Spleen (tissue), 11 donors: ENCODE data around the gene EYS. TPM values are rescaled to one million over a fixed set of nuclear protein-coding genes. Genes with fewer than 3 reads are reported as not detected.

Source experiments
- DNase-seq: peaks from one replicate; pipeline ENCODE4 v3.0.0-alpha.2; 2020
- H3K27ac ChIP-seq, 8 donors: fragments of 200-600 bp; sonication (generic) in 7 of 8; 1 replicate in 4 of 8; 2 replicates in 4 of 8; pipeline versions ENCODE4 v1.5.0 to v1.8.0; 2016 to 2021; ENCODE audit warnings: inconsistent platforms in 4 of 8, mild to moderate bottlenecking in 4 of 8, moderate library complexity in 1 of 8
- H3K27me3 ChIP-seq, 7 donors: fragments of 200-600 bp; sonication (generic) in 6 of 7; replicated peaks in 1 of 7; 1 replicate in 4 of 7; 2 replicates in 3 of 7; pipeline versions ENCODE4 v1.5.0 to v1.8.0; 2016 to 2021; ENCODE audit warnings: inconsistent platforms in 3 of 7, mild to moderate bottlenecking in 1 of 7
- H3K36me3 ChIP-seq, 6 donors: fragments of 200-600 bp; sonication (generic) in 5 of 6; 1 replicate in 4 of 6; 2 replicates in 2 of 6; pipeline versions ENCODE4 v1.5.0 to v1.8.0; 2016 to 2021; ENCODE audit warnings: inconsistent platforms in 2 of 6
- H3K4me1 ChIP-seq, 6 donors: fragments of 200-600 bp; sonication (generic) in 5 of 6; 1 replicate in 3 of 6; 2 replicates in 3 of 6; pipeline versions ENCODE4 v1.5.0 to v1.8.0; 2016 to 2021; ENCODE audit warnings: inconsistent platforms in 3 of 6
- H3K4me3 ChIP-seq, 8 donors: fragments of 200-600 bp; sonication (generic) in 7 of 8; 1 replicate in 4 of 8; 2 replicates in 4 of 8; pipeline versions ENCODE4 v1.5.0 to v1.8.0; 2016 to 2021; ENCODE audit warnings: inconsistent platforms in 4 of 8, mild to moderate bottlenecking in 4 of 8, moderate library complexity in 2 of 8
- H3K9me3 ChIP-seq, 8 donors: fragments of 200-600 bp; sonication (generic) in 7 of 8; 1 replicate in 4 of 8; 2 replicates in 4 of 8; pipeline versions ENCODE4 v1.5.0 to v1.8.0; 2016 to 2021; ENCODE audit warnings: inconsistent platforms in 4 of 8
- POLR2A ChIP-seq, 3 donors: fragments of 450-650 bp; IDR thresholded peaks; one replicate each; pipeline ENCODE4 v1.5.1; 2017; ENCODE audit warnings: antibody characterized with exemption in 3 of 3, mild to moderate bottlenecking in 1 of 3
- POLR2AphosphoS5 ChIP-seq, 3 donors: sonication (generic); formaldehyde crosslinking; IDR thresholded peaks; one replicate each; pipeline ENCODE4 v1.5.1; 2017; ENCODE audit warnings: antibody characterized with exemption in 3 of 3
- WGBS, 5 donors: extraction: QIAGEN DNeasy Blood & Tissue Kit in 3 of 5; methylation state at CpG; one replicate each; pipeline versions ENCODE4 v1.1.5 to v1.1.7; 2013 to 2018; 5-methylcytosine and 5-hydroxymethylcytosine counted together
- intact Hi-C: fragments of 100-400 bp; cut with DNase I; formaldehyde crosslinking; loops from one replicate; pipeline ENCODE4 v1.15.0; 2023; ENCODE audit warnings: low total_unique reads
- polyA plus RNA-seq, 3 donors: library from polyadenylated mRNA; stranded (reverse); fragments of 200-250 nt; gene quantifications; one replicate each; pipeline ENCODE4 v1.2.1, GENCODE V29; 2013
- total RNA-seq, 7 donors: library from RNA; depleted of rRNA in 3 of 7; stranded (reverse); fragments of >200 nt in 3 of 7; fragmentation: NEBNext Ultra II Directional in 4 of 7; extraction: Animal tissue kit (Norgen Biotek cat#: 25700) in 4 of 7; gene quantifications; one replicate each; pipeline versions ENCODE4 v1.1.0 to v1.2.1, GENCODE V29; 2016 to 2021
- TF ChIP-seq, protein P1 (sequence below), 11 experiments: fragments of 200-600 bp in 7 of 11; fragments of 450-650 bp in 4 of 11; sonication (generic) in 4 of 11; IDR thresholded peaks in 8 of 11; conservative IDR thresholded peaks in 3 of 11; 1 replicate in 7 of 11; 2 replicates in 4 of 11; pipeline versions ENCODE4 v1.4.0 to v1.8.0; 2016 to 2021; ENCODE audit warnings: antibody characterized with exemption in 11 of 11, inconsistent platforms in 4 of 11, mild to moderate bottlenecking in 1 of 11
- donor health status: healthy with polysubstance abuse.
- donor health status: DM: no; HTN: no; CAD: no; lungs with moderate emphysema.
- donor health status: DM: no; HTN: no; CAD: no.
- donor health status: Bipolar disorder and iron deficiency.
- donor health status: healthy.
- donor health status: DM: no; HTN: no; CAD: no.
- donor health status: DM: yes; HTN: yes; CAD: no.

The EYS gene
- total and polyA plus RNA-seq, 10 donors = under 0.01 to 0.72 (median 0.28) TPM; not detected in 5

GRCh38 chr6:65449926-65450325 is 257.1 kb downstream of the EYS start:
- Histone ChIP-seq H3K4me3 (no peak overlapping the region), H3K27ac (no peak overlapping the region), H3K27me3 (no peaks in the 10 kb centered on the region), H3K4me1 (no peaks in the 10 kb centered on the region), H3K9me3 (peaks cover 0 to 19% (median 2%) of the 10 kb centered on the region in 8 donors), H3K36me3 (no peaks in the 10 kb centered on the region)
- DNase-seq = no peak
- intact Hi-C loops = no loop called here
- 57 to 72% (median 65%) methylated on average over 1 of the region's 1 CpG for WGBS, 5 donors
- TF ChIP-seq, protein P1, sequence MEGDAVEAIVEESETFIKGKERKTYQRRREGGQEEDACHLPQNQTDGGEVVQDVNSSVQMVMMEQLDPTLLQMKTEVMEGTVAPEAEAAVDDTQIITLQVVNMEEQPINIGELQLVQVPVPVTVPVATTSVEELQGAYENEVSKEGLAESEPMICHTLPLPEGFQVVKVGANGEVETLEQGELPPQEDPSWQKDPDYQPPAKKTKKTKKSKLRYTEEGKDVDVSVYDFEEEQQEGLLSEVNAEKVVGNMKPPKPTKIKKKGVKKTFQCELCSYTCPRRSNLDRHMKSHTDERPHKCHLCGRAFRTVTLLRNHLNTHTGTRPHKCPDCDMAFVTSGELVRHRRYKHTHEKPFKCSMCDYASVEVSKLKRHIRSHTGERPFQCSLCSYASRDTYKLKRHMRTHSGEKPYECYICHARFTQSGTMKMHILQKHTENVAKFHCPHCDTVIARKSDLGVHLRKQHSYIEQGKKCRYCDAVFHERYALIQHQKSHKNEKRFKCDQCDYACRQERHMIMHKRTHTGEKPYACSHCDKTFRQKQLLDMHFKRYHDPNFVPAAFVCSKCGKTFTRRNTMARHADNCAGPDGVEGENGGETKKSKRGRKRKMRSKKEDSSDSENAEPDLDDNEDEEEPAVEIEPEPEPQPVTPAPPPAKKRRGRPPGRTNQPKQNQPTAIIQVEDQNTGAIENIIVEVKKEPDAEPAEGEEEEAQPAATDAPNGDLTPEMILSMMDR (IDR thresholded peaks at IDR 0.05 in 8 of 11, conservative IDR thresholded peaks at IDR 0.05 in 3 of 11) = no peak
- TF ChIP-seq POLR2AphosphoS5 (IDR thresholded peaks at IDR 0.05) (no peak), POLR2A (IDR thresholded peaks at IDR 0.05) (no peak)

DNA sequence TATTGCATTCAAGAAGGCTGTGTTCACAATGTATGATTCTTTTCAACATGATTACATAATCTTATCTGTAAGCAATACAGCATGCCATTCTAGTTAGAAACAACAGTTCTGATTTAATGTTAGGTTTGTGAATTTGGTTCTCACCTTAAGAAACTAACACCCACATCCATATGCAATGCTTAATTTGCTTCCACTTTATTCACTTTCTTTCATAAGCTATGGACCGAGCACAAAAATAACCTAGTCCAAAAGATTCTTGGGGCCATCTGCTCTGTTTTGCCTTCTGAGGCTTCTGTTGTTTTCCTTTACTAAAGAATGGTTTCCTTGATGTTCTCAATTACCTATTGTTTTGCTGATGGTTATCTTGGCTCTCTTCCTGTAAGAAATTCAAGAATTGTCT is 258.2 kb downstream of the EYS start:
- intact Hi-C loops = no loop called here
- TF ChIP-seq, protein P1 (IDR thresholded peaks at IDR 0.05 in 8 of 11, conservative IDR thresholded peaks at IDR 0.05 in 3 of 11) = no peak
- no peak for TF ChIP-seq POLR2A (IDR thresholded peaks at IDR 0.05)
- Histone ChIP-seq H3K27me3 (no peaks in the 10 kb centered on the region), H3K9me3 (peaks cover 0 to 9% (median 0%) of the 10 kb centered on the region in 8 donors), H3K4me3 (no peak overlapping the region), H3K36me3 (no peaks in the 10 kb centered on the region), H3K4me1 (no peaks in the 10 kb centered on the region), H3K27ac (no peak overlapping the region)
- no peak for DNase-seq
- WGBS, 5 donors = 69 to 91% (median 75%) methylated on average over 1 of the region's 1 CpG

DNA sequence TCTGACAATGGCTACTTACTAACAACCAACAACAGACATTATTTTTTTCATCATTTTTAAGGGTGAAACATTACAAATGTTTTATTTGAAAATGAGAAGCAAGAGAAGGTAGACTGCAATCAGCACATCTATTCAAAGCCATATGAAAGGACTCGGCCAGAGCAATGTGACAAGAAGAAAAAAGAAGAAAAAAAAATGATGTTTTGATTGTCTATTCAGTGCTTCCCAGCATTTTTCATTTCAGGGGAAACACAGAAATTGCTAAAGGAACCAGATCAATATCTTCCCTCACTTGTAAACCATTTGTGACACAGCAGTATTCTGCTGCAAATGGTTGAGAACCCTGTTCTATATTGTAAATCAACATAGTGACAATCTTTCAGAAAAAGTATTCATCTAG is 270.7 kb downstream of the EYS start:
- WGBS, 5 donors = 62 to 80% (median 69%) methylated on average over 1 of the region's 1 CpG
- TF ChIP-seq POLR2AphosphoS5 (IDR thresholded peaks at IDR 0.05) = no peak
- no peak for TF ChIP-seq POLR2A (IDR thresholded peaks at IDR 0.05)
- TF ChIP-seq, protein P1 (IDR thresholded peaks at IDR 0.05 in 8 of 11, conservative IDR thresholded peaks at IDR 0.05 in 3 of 11) = no peak
- DNase-seq = no peak
- peaks cover 0 to 18% (median 9%) of the 10 kb centered on the region in 8 donors for H3K9me3 ChIP-seq
- intact Hi-C loops = no loop called here
- no peak overlapping the region for H3K27ac ChIP-seq
- H3K4me3 ChIP-seq = no peak overlapping the region
- H3K27me3 ChIP-seq = no peaks in the 10 kb centered on the region
- no peaks in the 10 kb centered on the region for H3K36me3 ChIP-seq
- H3K4me1 ChIP-seq = no peaks in the 10 kb centered on the region

- Histone ChIP-seq H3K36me3 (no peaks in the 10 kb centered on the region), H3K27ac (no peak overlapping the region), H3K4me1 (no peaks in the 10 kb centered on the region), H3K9me3 (peaks cover 0 to 12% (median 0%) of the 10 kb centered on the region in 8 donors), H3K4me3 (no peak overlapping the region), H3K27me3 (no peaks in the 10 kb centered on the region)
- intact Hi-C loops = no loop called here
- TF ChIP-seq, protein P1 (IDR thresholded peaks at IDR 0.05 in 8 of 11, conservative IDR thresholded peaks at IDR 0.05 in 3 of 11) = no peak
- no peak for TF ChIP-seq POLR2A (IDR thresholded peaks at IDR 0.05)
- TF ChIP-seq POLR2AphosphoS5 (IDR thresholded peaks at IDR 0.05) = no peak
- 82 to 91% (median 85%) methylated on average over 3 of the region's 3 CpGs for WGBS, 5 donors
- no peak for DNase-seq
Observed at GRCh38 chr6:65416621-65417020, 290.4 kb downstream of the EYS start.
